ENCODE data around the gene BABAM2.

DNA sequence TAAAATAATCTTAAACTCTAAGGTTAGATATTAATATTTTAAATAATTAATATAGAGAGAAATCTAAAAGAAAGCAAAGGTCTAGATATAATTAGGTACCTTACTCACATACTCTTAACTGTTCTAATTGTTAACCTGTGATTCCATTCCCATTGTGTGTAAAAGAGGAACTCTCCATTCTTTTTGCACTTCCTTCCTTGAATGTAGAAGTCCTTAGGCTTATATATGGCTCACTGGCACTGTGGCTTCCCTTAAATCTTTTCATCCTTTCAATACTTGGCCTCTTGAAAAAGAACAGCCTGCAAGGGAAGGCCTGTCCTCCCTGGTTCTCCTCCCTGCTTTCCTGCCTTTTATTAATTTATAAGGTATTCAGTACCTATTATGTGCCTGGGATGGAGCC, 319.3 kb downstream of the BABAM2 start:
- TF ChIP-seq, protein P1, sequence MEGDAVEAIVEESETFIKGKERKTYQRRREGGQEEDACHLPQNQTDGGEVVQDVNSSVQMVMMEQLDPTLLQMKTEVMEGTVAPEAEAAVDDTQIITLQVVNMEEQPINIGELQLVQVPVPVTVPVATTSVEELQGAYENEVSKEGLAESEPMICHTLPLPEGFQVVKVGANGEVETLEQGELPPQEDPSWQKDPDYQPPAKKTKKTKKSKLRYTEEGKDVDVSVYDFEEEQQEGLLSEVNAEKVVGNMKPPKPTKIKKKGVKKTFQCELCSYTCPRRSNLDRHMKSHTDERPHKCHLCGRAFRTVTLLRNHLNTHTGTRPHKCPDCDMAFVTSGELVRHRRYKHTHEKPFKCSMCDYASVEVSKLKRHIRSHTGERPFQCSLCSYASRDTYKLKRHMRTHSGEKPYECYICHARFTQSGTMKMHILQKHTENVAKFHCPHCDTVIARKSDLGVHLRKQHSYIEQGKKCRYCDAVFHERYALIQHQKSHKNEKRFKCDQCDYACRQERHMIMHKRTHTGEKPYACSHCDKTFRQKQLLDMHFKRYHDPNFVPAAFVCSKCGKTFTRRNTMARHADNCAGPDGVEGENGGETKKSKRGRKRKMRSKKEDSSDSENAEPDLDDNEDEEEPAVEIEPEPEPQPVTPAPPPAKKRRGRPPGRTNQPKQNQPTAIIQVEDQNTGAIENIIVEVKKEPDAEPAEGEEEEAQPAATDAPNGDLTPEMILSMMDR (IDR thresholded peaks at IDR 0.05): no peak
- TF ChIP-seq POLR2AphosphoS5 (IDR thresholded peaks at IDR 0.05): no peak
- no peak for TF ChIP-seq POLR2A (IDR thresholded peaks at IDR 0.05)
- no peak for TF ChIP-seq EP300 (IDR thresholded peaks at IDR 0.05)

All from sigmoid colon (tissue), 4 donors.